HepG2 (cell line): ENCODE results near the gene TMIGD2. TPM values are rescaled to one million over a fixed set of nuclear protein-coding genes. Genes with fewer than 3 reads are reported as not detected.
A peak's percentile ranks its signal among the peaks of the same experiment; 100 is the strongest.

Experiments
- ARID5B ChIP-seq: IDR thresholded peaks from 2 replicates; pipeline ENCODE4 v1.4.0; 2020; ENCODE audit warnings: mild to moderate bottlenecking, missing genetic modification reagents
- HHEX ChIP-seq: IDR thresholded peaks from 2 replicates; pipeline ENCODE4 v1.6.1; 2016; ENCODE audit warnings: control low read depth
- HNF4A ChIP-seq: sonication (generic); formaldehyde crosslinking; IDR thresholded peaks from 2 replicates; pipeline ENCODE4 v1.4.0; 2020; ENCODE audit warnings: missing genetic modification reagents
- HOXA5 ChIP-seq: sonication (generic); formaldehyde crosslinking; IDR thresholded peaks from 2 replicates; pipeline ENCODE4 v1.4.0; 2020; ENCODE audit warnings: missing genetic modification reagents
- MIER2 ChIP-seq: IDR thresholded peaks from 2 replicates; pipeline ENCODE4 v1.6.1; 2016; ENCODE audit warnings: missing biosample characterization, missing genetic modification reagents
- MZF1 ChIP-seq: sonication (generic); formaldehyde crosslinking; IDR thresholded peaks from 2 replicates; pipeline ENCODE4 v1.8.1; 2023; ENCODE audit warnings: mild to moderate bottlenecking, missing genetic modification reagents, borderline replicate concordance
- NFIB ChIP-seq: sonication (generic); formaldehyde crosslinking; IDR thresholded peaks from 2 replicates; pipeline ENCODE4 v1.9.0; 2021; ENCODE audit warnings: missing genetic modification reagents, mild to moderate bottlenecking, borderline replicate concordance
- PCBP1 ChIP-seq: fragments of 200-400 bp; formaldehyde crosslinking; IDR thresholded peaks from 2 replicates; pipeline ENCODE4 v1.6.1; 2017; ENCODE audit warnings: mild to moderate bottlenecking, low read depth, low read length, borderline replicate concordance
- PHF20 ChIP-seq: sonication (generic); formaldehyde crosslinking; IDR thresholded peaks from 2 replicates; pipeline ENCODE4 v1.5.0; 2020; ENCODE audit warnings: mild to moderate bottlenecking, missing genetic modification reagents
- ZKSCAN5 ChIP-seq: sonication (generic); formaldehyde crosslinking; IDR thresholded peaks from 2 replicates; pipeline ENCODE4 v1.5.1; 2020; ENCODE audit warnings: mild to moderate bottlenecking, missing genetic modification reagents
- ZNF136 ChIP-seq: sonication (generic); formaldehyde crosslinking; IDR thresholded peaks from 2 replicates; pipeline ENCODE4 v1.8.1; 2022; ENCODE audit warnings: low read depth, mild to moderate bottlenecking, moderate library complexity, missing genetic modification reagents
- ZNF18 ChIP-seq: sonication (generic); formaldehyde crosslinking; IDR thresholded peaks from 2 replicates; pipeline ENCODE4 v1.8.0; 2022; ENCODE audit warnings: mild to moderate bottlenecking, missing genetic modification reagents; ENCODE audit not compliant: insufficient replicate concordance
- ZNF20 ChIP-seq: sonication (generic); formaldehyde crosslinking; IDR thresholded peaks from 2 replicates; pipeline ENCODE4 v1.4.0; 2020; ENCODE audit warnings: mild to moderate bottlenecking, moderate library complexity, missing genetic modification reagents
- ZNF280D ChIP-seq: sonication (generic); formaldehyde crosslinking; IDR thresholded peaks from 2 replicates; pipeline ENCODE4 v1.5.1; 2020; ENCODE audit warnings: mild to moderate bottlenecking, missing genetic modification reagents
- ZNF296 ChIP-seq: sonication (generic); formaldehyde crosslinking; conservative IDR thresholded peaks from 2 replicates; pipeline ENCODE4 v1.5.0; 2020; ENCODE audit warnings: mild to moderate bottlenecking, missing genetic modification reagents
- ZNF329 ChIP-seq: sonication (generic); formaldehyde crosslinking; IDR thresholded peaks from 2 replicates; pipeline ENCODE4 v1.9.0; 2021; ENCODE audit warnings: low read depth, mild to moderate bottlenecking, missing genetic modification reagents
- ZNF331 ChIP-seq: sonication (generic); formaldehyde crosslinking; IDR thresholded peaks from 2 replicates; pipeline ENCODE4 v1.4.0; 2020; ENCODE audit warnings: missing genetic modification reagents
- ZNF614 ChIP-seq: IDR thresholded peaks from 2 replicates; pipeline ENCODE4 v1.6.1; 2018; ENCODE audit warnings: missing biosample characterization, missing genetic modification reagents, inconsistent platforms, borderline replicate concordance
- ZNF619 ChIP-seq: sonication (generic); formaldehyde crosslinking; IDR thresholded peaks from 2 replicates; pipeline ENCODE4 v1.4.0; 2020; ENCODE audit warnings: mild to moderate bottlenecking, missing genetic modification reagents
- ZNF773 ChIP-seq: sonication (generic); formaldehyde crosslinking; IDR thresholded peaks from 2 replicates; pipeline ENCODE4 v1.4.0; 2020; ENCODE audit warnings: missing genetic modification reagents, borderline replicate concordance
- ZNF839 ChIP-seq: sonication (generic); formaldehyde crosslinking; IDR thresholded peaks from 2 replicates; pipeline ENCODE4 v1.4.0; 2020; ENCODE audit warnings: missing genetic modification reagents, mild to moderate bottlenecking, borderline replicate concordance
- ZNF891 ChIP-seq: sonication (generic); formaldehyde crosslinking; IDR thresholded peaks from 2 replicates; pipeline ENCODE4 v1.5.0; 2020; ENCODE audit warnings: mild to moderate bottlenecking, missing genetic modification reagents
- polyA plus RNA-seq, 8 experiments: library from polyadenylated mRNA; depleted of rRNA in 3 of 8; stranded (reverse) in 7 of 8; unstranded in 1 of 8; fragments of >200 nt; fragmentation: Illumina TruSeq in 4 of 8; extraction: Trizol in 4 of 8; gene quantifications; 2 replicates each; pipeline versions ENCODE4 v1.2.1 to v1.2.3, GENCODE V29; 2011 to 2016; ENCODE audit warnings: low read depth in 4 of 8, missing spikeins in 1 of 8, mixed read lengths in 1 of 8; ENCODE audit not compliant: insufficient read depth in 1 of 8
- total RNA-seq, 5 experiments: library from RNA; depleted of rRNA; stranded (reverse); fragments of >200 nt; fragmentation: Illumina TruSeq; extraction: Trizol; gene quantifications; 2 replicates each; pipeline ENCODE4 v1.2.3, GENCODE V29; 2016; ENCODE audit warnings: low read depth in 1 of 5

TMIGD2 gene
- total and polyA plus RNA-seq, 2 of the 13 experiments (the other 11 are each of a cell fraction or from before 2014, with no cell fraction given), result 0.11 to 1.0 TPM

DNA sequence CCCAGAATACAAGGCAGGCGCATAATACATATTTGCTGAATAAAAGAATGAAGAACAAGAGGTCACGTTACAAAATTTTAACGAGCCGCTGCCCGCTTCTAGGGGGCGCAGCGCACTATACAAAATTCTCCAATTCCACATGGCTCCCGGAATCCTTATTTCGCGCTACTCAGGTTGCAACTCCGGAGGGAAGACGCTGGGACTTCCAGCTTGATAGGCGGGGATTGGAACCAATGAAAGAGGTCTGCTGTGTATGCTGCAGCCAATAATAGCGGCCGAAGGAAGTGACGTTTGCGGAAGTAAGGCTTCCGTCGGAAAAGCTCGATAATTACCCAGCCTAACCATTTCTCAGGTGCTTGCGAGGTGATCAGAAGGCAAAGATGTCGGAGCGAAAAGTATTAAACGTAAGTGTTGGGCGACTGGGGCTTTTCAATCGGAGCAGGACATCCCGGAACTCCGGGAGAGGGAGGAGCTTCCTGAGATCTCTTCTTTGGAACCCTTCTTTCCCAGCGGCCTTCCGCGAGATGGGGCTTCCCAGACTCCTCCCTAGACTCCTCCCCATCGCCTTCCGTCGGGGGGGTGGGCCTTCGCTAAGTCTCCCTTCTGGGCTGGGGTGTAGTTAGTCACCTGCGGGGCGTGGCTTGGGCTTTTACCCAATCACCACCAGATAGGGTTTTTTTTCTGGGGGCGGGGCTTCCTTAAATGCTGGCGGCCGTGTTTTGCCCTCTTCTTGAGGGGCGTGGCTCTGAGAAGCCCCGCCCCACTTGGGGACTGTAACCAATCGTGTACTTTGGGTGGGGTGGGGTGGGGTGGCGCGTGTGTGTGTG is 55.2 kb downstream of the TMIGD2 start, which contains the start of gene YJU2 (continued):
- TF ChIP-seq PCBP1, result no peak
- TF ChIP-seq ZNF619 (CRISPR knock-in tag), result peak; percentile 53; the same call in 1 of the 2 replicates
- 0 out of 2 replicates have a peak, but pooled peaks have one; percentile 47 for TF ChIP-seq MIER2 (CRISPR knock-in tag)
- TF ChIP-seq MZF1 (CRISPR knock-in tag), result no peak
- no peak for TF ChIP-seq HHEX
- no peak for TF ChIP-seq ARID5B (CRISPR knock-in tag)
- no peak for TF ChIP-seq ZNF136 (CRISPR knock-in tag)
- TF ChIP-seq ZNF18 (CRISPR knock-in tag), result peak; percentile 34
- TF ChIP-seq ZNF839 (CRISPR knock-in tag), result no peak
- TF ChIP-seq ZNF20, result no peak
- peak; percentile 69; the same call in 1 of the 2 replicates for TF ChIP-seq HOXA5 (CRISPR knock-in tag)
- peak; percentile 59; the same call in 1 of the 2 replicates for TF ChIP-seq ZNF331 (CRISPR knock-in tag)
- no peak for TF ChIP-seq ZNF891 (CRISPR knock-in tag)
- TF ChIP-seq ZNF280D, result peak; percentile 55; the same call in 1 of the 2 replicates
- TF ChIP-seq HNF4A, result no peak
- TF ChIP-seq ZNF329, result no peak
- TF ChIP-seq ZNF296 (CRISPR knock-in tag), result no peak
- no peak for TF ChIP-seq NFIB (CRISPR knock-in tag)
- TF ChIP-seq ZNF773 (CRISPR knock-in tag), result no peak
- no peak for TF ChIP-seq ZKSCAN5 (CRISPR knock-in tag)
- TF ChIP-seq ZNF614 (CRISPR knock-in tag), result 0 out of 2 replicates have a peak, but pooled peaks have one; percentile 56
- TF ChIP-seq PHF20, result peak; percentile 97
